K562 (cell line): ENCODE results near the gene OR8A1. TPM values are rescaled to one million over a fixed set of nuclear protein-coding genes. Genes with fewer than 3 reads are reported as not detected.

ENCODE experiments used
- ATAC-seq: fragments of 200-7000 bp; cut with Tn5 transposase; 3 replicates; pipeline ENCODE4 v1.9.1; 2020; ENCODE audit warnings: moderate library complexity
- BruUV-seq: library from RNA; stranded (reverse); fragments of 400-500 nt; replicated peaks from 2 replicates; lab custom pipeline; 2021; lab: Mats Ljungman, UMichigan
- CTCF ChIA-PET: fragments of 300-600 bp; formaldehyde crosslinking; extraction: SDS; loops from one replicate; lab custom pipeline; 2021; ENCODE audit warnings: low intra/inter-chr PET ratio; lab: Yijun Ruan, JAX
- POLR2A ChIA-PET: fragments of 300-600, 350-650 bp; sonication (Branson Sonifier 250); formaldehyde crosslinking; extraction: SDS; loops from one replicate; lab custom pipeline; 2021; ENCODE audit warnings: antibody characterized with exemption, inconsistent platforms; lab: Yijun Ruan, JAX
- DNase-seq, 4 experiments: peaks; one replicate each; pipeline versions ENCODE4 v3.0.0 to v3.0.0-alpha.2; 2011 to 2018; ENCODE audit warnings: low spot score in 3 of 4, mixed read lengths in 3 of 4; ENCODE audit errors: extremely low read depth in 1 of 4
- FAIRE-seq: peaks from 2 replicates; lab custom pipeline; 2011; peaks lifted over from hg19 to GRCh38; lab: Jason Lieb, UNC
- H2AFZ ChIP-seq: 2 replicates; pipeline ENCODE4 v1.6.0; 2011; ENCODE audit warnings: low read depth, low read length, control low read depth, inconsistent platforms
- H3K27ac ChIP-seq: fragments of 200-600 bp; 3 replicates; pipeline ENCODE4 v1.8.0; 2011; ENCODE audit warnings: low read depth, mild to moderate bottlenecking, control low read depth, inconsistent platforms, low read length, moderate library complexity, mixed read lengths; ENCODE audit errors: extremely low read depth
- H3K27me3 ChIP-seq, 2 experiments: fragments of 300-600 bp in 1 of 2; 2 replicates in 1 of 2; 3 replicates in 1 of 2; pipeline versions ENCODE4 v1.6.0 to v1.8.0; 2011; ENCODE audit warnings: inconsistent platforms in 2 of 2, low read length in 2 of 2, mild to moderate bottlenecking in 1 of 2, mixed read lengths in 1 of 2, moderate library complexity in 1 of 2; ENCODE audit not compliant: control insufficient read depth in 2 of 2, insufficient read depth in 2 of 2
- H3K36me3 ChIP-seq: fragments of 300-600 bp; 3 replicates; pipeline ENCODE4 v1.8.0; 2011; ENCODE audit warnings: mild to moderate bottlenecking, low read length, inconsistent platforms; ENCODE audit not compliant: control insufficient read depth, insufficient read depth
- H3K4me1 ChIP-seq, 2 experiments: fragments of 200-600 bp in 1 of 2; replicated peaks in 1 of 2; 2 replicates in 1 of 2; 3 replicates in 1 of 2; pipeline versions ENCODE4 v1.5.1 to v1.8.0; 2011; ENCODE audit warnings: inconsistent platforms in 2 of 2, low read length in 2 of 2, mild to moderate bottlenecking in 1 of 2, mixed read lengths in 1 of 2, moderate library complexity in 1 of 2; ENCODE audit not compliant: control insufficient read depth in 2 of 2, insufficient read depth in 2 of 2
- H3K4me2 ChIP-seq: 2 replicates; pipeline ENCODE4 v1.6.1; 2011; ENCODE audit warnings: low read length, control low read depth, inconsistent platforms, mixed read lengths; ENCODE audit not compliant: insufficient read depth
- H3K4me3 ChIP-seq: fragments of 200-600 bp; sonication (generic), shearing (Covaris generic); 2 replicates; pipeline ENCODE4 v1.5.1; 2016; ENCODE audit warnings: control low read depth, inconsistent platforms
- H3K79me2 ChIP-seq: fragments of 200-600 bp; 3 replicates; pipeline ENCODE4 v1.8.0; 2011; ENCODE audit warnings: low read length, inconsistent platforms; ENCODE audit not compliant: control insufficient read depth, insufficient read depth
- H3K9ac ChIP-seq, 2 experiments: 2 replicates each; pipeline versions ENCODE4 v1.6.0 to v1.6.1; 2011; ENCODE audit warnings: low read depth in 2 of 2, low read length in 2 of 2, control low read depth in 1 of 2, inconsistent platforms in 1 of 2, mild to moderate bottlenecking in 1 of 2, mixed read lengths in 1 of 2; ENCODE audit not compliant: insufficient read depth in 1 of 2
- H3K9me1 ChIP-seq: one replicate; pipeline ENCODE4 v1.6.0; 2011; ENCODE audit warnings: inconsistent platforms, mild to moderate bottlenecking, low read length, moderate library complexity; ENCODE audit not compliant: control insufficient read depth, insufficient read depth
- H3K9me3 ChIP-seq: replicated peaks from 2 replicates; pipeline ENCODE4 v1.5.1; 2011; ENCODE audit warnings: low read depth, low read length, inconsistent platforms; ENCODE audit not compliant: control insufficient read depth, insufficient read depth
- H4K20me1 ChIP-seq: replicated peaks from 2 replicates; pipeline ENCODE4 v1.6.1; 2011; ENCODE audit warnings: low read length, inconsistent platforms, mixed read lengths; ENCODE audit not compliant: control insufficient read depth, insufficient read depth
- ARHGAP35 ChIP-seq: fragments of 450-650 bp; IDR thresholded peaks from 2 replicates; pipeline ENCODE4 v1.6.1; 2018; ENCODE audit not compliant: partially characterized antibody
- ERF ChIP-seq: fragments of 450-650 bp; formaldehyde crosslinking; IDR thresholded peaks from 2 replicates; pipeline ENCODE4 v1.4.0; 2020; ENCODE audit warnings: mild to moderate bottlenecking, mixed read lengths
- ETS2 ChIP-seq: IDR thresholded peaks from 2 replicates; pipeline ENCODE4 v1.6.1; 2016; ENCODE audit warnings: borderline replicate concordance, missing genetic modification characterization, mild to moderate bottlenecking, moderate library complexity, missing compliant biosample characterization; ENCODE audit not compliant: poor library complexity, severe bottlenecking
- FOXA1 ChIP-seq: fragments of 450-650 bp; IDR thresholded peaks from 2 replicates; pipeline ENCODE4 v1.6.1; 2016; ENCODE audit warnings: mild to moderate bottlenecking, borderline replicate concordance
- NONO ChIP-seq, 2 experiments: fragments of 200-400 bp in 1 of 2; fragments of 450-650 bp in 1 of 2; formaldehyde crosslinking in 1 of 2; IDR thresholded peaks; 2 replicates each; pipeline ENCODE4 v1.6.1; 2017; ENCODE audit warnings: low read depth in 2 of 2, mild to moderate bottlenecking in 2 of 2, moderate library complexity in 2 of 2, low read length in 1 of 2
- PHF21A ChIP-seq: fragments of 450-650 bp; IDR thresholded peaks from 2 replicates; pipeline ENCODE4 v1.6.1; 2017; ENCODE audit warnings: low read depth, borderline replicate concordance
- PPARD ChIP-seq: fragments of 250-450 bp; sonication (Bioruptor Pico); IDR thresholded peaks from 2 replicates; pipeline ENCODE4 v1.8.0; 2022; ENCODE audit warnings: inconsistent platforms, mild to moderate bottlenecking, moderate library complexity
- RBM15 ChIP-seq: fragments of 200-400 bp; formaldehyde crosslinking; IDR thresholded peaks from 2 replicates; pipeline ENCODE4 v1.6.1; 2018; ENCODE audit warnings: mild to moderate bottlenecking, low read length, moderate library complexity; ENCODE audit not compliant: insufficient read depth
- SMAD3 ChIP-seq: fragments of 450-650 bp; formaldehyde crosslinking; conservative IDR thresholded peaks from 2 replicates; pipeline ENCODE4 v1.4.0; 2020; ENCODE audit warnings: mild to moderate bottlenecking
- SRSF7 ChIP-seq: fragments of 200-400 bp; formaldehyde crosslinking; optimal IDR thresholded peaks from 2 replicates; pipeline ENCODE3; 2017; ENCODE audit warnings: mild to moderate bottlenecking, low read depth, low read length
- THRB ChIP-seq: fragments of 450-650 bp; formaldehyde crosslinking; conservative IDR thresholded peaks from 2 replicates; pipeline ENCODE4 v1.4.0; 2022; ENCODE audit warnings: mild to moderate bottlenecking, missing genetic modification characterization
- ZC3H11A ChIP-seq: IDR thresholded peaks from 2 replicates; pipeline ENCODE4 v1.6.1; 2012; ENCODE audit warnings: low read depth, low read length, improper control_type of control experiment
- ZKSCAN1 ChIP-seq: fragments of 150-350 bp; IDR thresholded peaks from 2 replicates; pipeline ENCODE4 v1.6.1; 2016; ENCODE audit warnings: low read depth, low read length
- ZNF263 ChIP-seq: sonication (generic); formaldehyde crosslinking; IDR thresholded peaks from 2 replicates; pipeline ENCODE4 v1.8.0; 2022; ENCODE audit warnings: mild to moderate bottlenecking, missing genetic modification reagents, borderline replicate concordance
- ZNF384 ChIP-seq: IDR thresholded peaks from 2 replicates; pipeline ENCODE4 v1.6.1; 2012; ENCODE audit warnings: low read depth, low read length, improper control_type of control experiment
- WGBS: fragments of 100-300 bp; shearing (Covaris generic); methylation state at CpG from one replicate; pipeline ENCODE4 v1.1.6; 2016; ENCODE audit warnings: low coverage, mixed read lengths; ENCODE audit not compliant: insufficient coverage; ENCODE audit errors: missing lambda C conversion rate; 5-methylcytosine and 5-hydroxymethylcytosine counted together
- in situ Hi-C: fragments of 300-500 bp; cut with MboI; formaldehyde crosslinking; loops from 4 replicates; pipeline ENCODE4 v1.15.0; 2018; ENCODE audit warnings: inconsistent platforms, mixed read lengths
- intact Hi-C: fragments of 100-400 bp; cut with micrococcal nuclease; formaldehyde crosslinking; loops from 2 replicates; pipeline ENCODE4 v1.14.2; 2022
- polyA plus RNA-seq, 8 experiments: library from polyadenylated mRNA; depleted of rRNA in 4 of 8; stranded (reverse) in 5 of 8; unstranded in 3 of 8; fragments of >200 nt; fragmentation: Nextera tagmentation in 2 of 8; fragmentation: Illumina TruSeq in 1 of 8; extraction: Ambion mirVana in 2 of 8; extraction: Trizol in 1 of 8; gene quantifications; 2 replicates each; pipeline versions ENCODE4 v1.2.1 to v1.2.3, GENCODE V29; 2011 to 2014; ENCODE audit warnings: inconsistent platforms in 1 of 8, missing spikeins in 1 of 8
- total RNA-seq, 7 experiments: library from RNA; depleted of rRNA in 6 of 7; stranded (reverse); fragments of >200 nt in 6 of 7; fragmentation: Illumina TruSeq in 2 of 7; extraction: Trizol in 2 of 7; gene quantifications; 2 replicates each; pipeline versions ENCODE4 v1.2.1 to v1.2.3, GENCODE V29; 2011 to 2021; ENCODE audit warnings: low replicate concordance in 1 of 7
- TF ChIP-seq, protein P1 (sequence below): sonication (generic); formaldehyde crosslinking; IDR thresholded peaks from 2 replicates; pipeline ENCODE4 v1.8.0; 2022; ENCODE audit warnings: missing genetic modification reagents, mild to moderate bottlenecking, borderline replicate concordance

The OR8A1 gene
- total and polyA plus RNA-seq, 9 of the 15 experiments (the other 6 are each of a cell fraction or from before 2014, with no cell fraction given) = 0.27 to 2.7 (median 1.4) TPM

GRCh38 chr11:124582565-124582964, 12.8 kb downstream of the OR8A1 start:
- no peaks in the 10 kb centered on the region for H3K27me3 ChIP-seq
- 17% methylated on average over 2 of the region's 2 CpGs for WGBS
- no peaks in the 10 kb centered on the region for H3K9me3 ChIP-seq
- H3K27ac ChIP-seq = no peak overlapping the region
- intact Hi-C loops = loop anchor here (10.0 kb wide), 1 partner anchor 388 kb away; no protein-coding TSS in a partner anchor
- ChIA-PET POLR2A (no interaction called here), CTCF (no interaction called here)
- H4K20me1 ChIP-seq = no peaks in the 10 kb centered on the region
- H3K4me2 ChIP-seq = no peak overlapping the region
- H3K79me2 ChIP-seq = no peaks in the 10 kb centered on the region
- in situ Hi-C loops = loop anchor here (25.0 kb wide), 1 partner anchor 520 kb away; no protein-coding TSS in a partner anchor
- DNase-seq = no peak
- H3K9me1 ChIP-seq = no peaks in the 10 kb centered on the region
- ATAC-seq = no peak
- no peak overlapping the region for H3K9ac ChIP-seq
- no TSS peak for BruUV-seq
- no peak for FAIRE-seq
- TF ChIP-seq ZC3H11A (no peak), ZKSCAN1 (no peak), ETS2 (tag) (no peak), SRSF7 (no peak), ZNF263 (no peak), ERF (CRISPR knock-in tag) (no peak), ZNF384 (no peak), NONO (IDR thresholded peaks at IDR 0.05; ENCODE audit: low read depth in 2 of 2, low read length in 1 of 2) (no peak), ARHGAP35 (no peak), THRB (CRISPR knock-in tag) (no peak), FOXA1 (no peak), PHF21A (no peak), PPARD (CRISPR knock-in tag) (no peak), SMAD3 (no peak), RBM15 (no peak)
- TF ChIP-seq, protein P1, sequence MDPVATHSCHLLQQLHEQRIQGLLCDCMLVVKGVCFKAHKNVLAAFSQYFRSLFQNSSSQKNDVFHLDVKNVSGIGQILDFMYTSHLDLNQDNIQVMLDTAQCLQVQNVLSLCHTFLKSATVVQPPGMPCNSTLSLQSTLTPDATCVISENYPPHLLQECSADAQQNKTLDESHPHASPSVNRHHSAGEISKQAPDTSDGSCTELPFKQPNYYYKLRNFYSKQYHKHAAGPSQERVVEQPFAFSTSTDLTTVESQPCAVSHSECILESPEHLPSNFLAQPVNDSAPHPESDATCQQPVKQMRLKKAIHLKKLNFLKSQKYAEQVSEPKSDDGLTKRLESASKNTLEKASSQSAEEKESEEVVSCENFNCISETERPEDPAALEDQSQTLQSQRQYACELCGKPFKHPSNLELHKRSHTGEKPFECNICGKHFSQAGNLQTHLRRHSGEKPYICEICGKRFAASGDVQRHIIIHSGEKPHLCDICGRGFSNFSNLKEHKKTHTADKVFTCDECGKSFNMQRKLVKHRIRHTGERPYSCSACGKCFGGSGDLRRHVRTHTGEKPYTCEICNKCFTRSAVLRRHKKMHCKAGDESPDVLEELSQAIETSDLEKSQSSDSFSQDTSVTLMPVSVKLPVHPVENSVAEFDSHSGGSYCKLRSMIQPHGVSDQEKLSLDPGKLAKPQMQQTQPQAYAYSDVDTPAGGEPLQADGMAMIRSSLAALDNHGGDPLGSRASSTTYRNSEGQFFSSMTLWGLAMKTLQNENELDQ (CRISPR knock-in tag) = no peak
- H3K4me1 ChIP-seq = peaks cover 0 to 5% of the 10 kb centered on the region in 2 experiments; a peak in 3 of 5 replicates
- no peaks in the 10 kb centered on the region for H3K36me3 ChIP-seq
- no peak overlapping the region for H3K4me3 ChIP-seq
- no peak overlapping the region for H2AFZ ChIP-seq
